MM.1S (cell line): Measurements from ENCODE around the gene RHBDD1.

Experiments used
- DNase-seq: peaks from one replicate; pipeline ENCODE4 v3.0.0-alpha.2; 2015
- H2AFZ ChIP-seq: fragments of 300-600 bp; sonication (generic); 2 replicates; pipeline ENCODE4 v1.6.0; 2016; ENCODE audit warnings: antibody characterized with exemption, low read length
- H3F3A ChIP-seq: fragments of 300-600 bp; sonication (generic); 2 replicates; pipeline ENCODE4 v1.6.1; 2016; ENCODE audit warnings: mild to moderate bottlenecking, antibody characterized with exemption, low read length, moderate library complexity, mixed read lengths; ENCODE audit not compliant: insufficient read depth
- H3K27ac ChIP-seq: fragments of 300-600 bp; sonication (generic); 2 replicates; pipeline ENCODE4 v1.5.1; 2016; ENCODE audit warnings: mild to moderate bottlenecking, low read length
- H3K27me3 ChIP-seq: fragments of 300-600 bp; sonication (generic); replicated peaks from 2 replicates; pipeline ENCODE4 v1.6.0; 2016; ENCODE audit warnings: low read length; ENCODE audit not compliant: insufficient read depth
- H3K36me3 ChIP-seq: fragments of 300-600 bp; sonication (generic); replicated peaks from 2 replicates; pipeline ENCODE4 v1.6.1; 2016; ENCODE audit warnings: mild to moderate bottlenecking, low read length, mixed read lengths; ENCODE audit not compliant: insufficient read depth
- H3K4me1 ChIP-seq: fragments of 300-600 bp; sonication (generic); 2 replicates; pipeline ENCODE4 v1.6.1; 2016; ENCODE audit warnings: low read length, mixed read lengths
- H3K4me2 ChIP-seq: fragments of 300-600 bp; sonication (generic); 2 replicates; pipeline ENCODE4 v1.6.0; 2016; ENCODE audit warnings: low read depth, low read length
- H3K4me3 ChIP-seq: fragments of 300-600 bp; sonication (generic); 2 replicates; pipeline ENCODE4 v1.5.1; 2016; ENCODE audit warnings: low read length, mixed read lengths
- H3K79me2 ChIP-seq: fragments of 300-600 bp; sonication (generic); 2 replicates; pipeline ENCODE4 v1.6.1; 2016; ENCODE audit warnings: mixed run types, low read length, mixed read lengths
- H3K9ac ChIP-seq: fragments of 300-600 bp; sonication (generic); 2 replicates; pipeline ENCODE4 v1.6.1; 2016; ENCODE audit warnings: low read length, mixed read lengths
- H3K9me2 ChIP-seq: fragments of 300-600 bp; sonication (generic); replicated peaks from 2 replicates; pipeline ENCODE4 v1.6.1; 2016; ENCODE audit warnings: mild to moderate bottlenecking, low read length, mixed read lengths; ENCODE audit not compliant: insufficient read depth
- H3K9me3 ChIP-seq: fragments of 300-600 bp; sonication (generic); replicated peaks from 2 replicates; pipeline ENCODE4 v1.6.1; 2016; ENCODE audit warnings: mild to moderate bottlenecking, low read length, mixed read lengths; ENCODE audit not compliant: insufficient read depth
- H4K20me1 ChIP-seq: fragments of 300-600 bp; sonication (generic); 2 replicates; pipeline ENCODE4 v1.6.1; 2016; ENCODE audit warnings: mild to moderate bottlenecking, low read length, moderate library complexity, mixed read lengths; ENCODE audit not compliant: insufficient read depth
- CTCF ChIP-seq: fragments of 300-600 bp; sonication (generic); IDR thresholded peaks from 2 replicates; pipeline ENCODE4 v1.5.1; 2016; ENCODE audit warnings: antibody characterized with exemption, low read length, mixed read lengths
- EZH2 ChIP-seq: fragments of 300-600 bp; sonication (generic); optimal IDR thresholded peaks from 2 replicates; pipeline ENCODE3; 2017; ENCODE audit warnings: low read depth, mild to moderate bottlenecking, antibody characterized with exemption, low read length, mixed read lengths
- EZH2phosphoT487 ChIP-seq: fragments of 300-600 bp; sonication (generic); IDR thresholded peaks from 2 replicates; pipeline ENCODE4 v1.6.1; 2018; ENCODE audit warnings: antibody characterized with exemption, low read length

Gene RHBDD1

GRCh38 chr2:226904592-226904991, 68.7 kb downstream of the RHBDD1 start:
- Histone ChIP-seq H3F3A (peaks cover 35% of the 10 kb centered on the region), H3K9me2 (no peaks in the 10 kb centered on the region), H3K4me2 (peak overlapping the region; percentile 89), H3K4me1 (peaks cover 33% of the 10 kb centered on the region), H3K9ac (no peak overlapping the region), H3K27me3 (no peaks in the 10 kb centered on the region), H3K9me3 (no peaks in the 10 kb centered on the region), H3K4me3 (no peak overlapping the region), H3K27ac (peak overlapping the region; percentile 90; the same call in 1 of the 2 replicates), H2AFZ (no peak overlapping the region), H3K36me3 (no peaks in the 10 kb centered on the region), H4K20me1 (no peaks in the 10 kb centered on the region), H3K79me2 (peaks cover 9% of the 10 kb centered on the region; the same call in 1 of the 2 replicates)
- TF ChIP-seq CTCF (no peak), EZH2phosphoT487 (no peak), EZH2 (no peak)
- no peak for DNase-seq

- Histone ChIP-seq H3K4me2 (peak overlapping the region; percentile 89), H2AFZ (peak overlapping the region; percentile 35), H4K20me1 (no peaks in the 10 kb centered on the region), H3K4me3 (peak overlapping the region; percentile 51), H3K9ac (peak overlapping the region; percentile 48), H3K4me1 (peaks cover 42% of the 10 kb centered on the region), H3K9me2 (no peaks in the 10 kb centered on the region), H3F3A (peaks cover 35% of the 10 kb centered on the region), H3K27ac (peak overlapping the region; percentile 90), H3K79me2 (peaks cover 9% of the 10 kb centered on the region; the same call in 1 of the 2 replicates), H3K9me3 (no peaks in the 10 kb centered on the region), H3K27me3 (no peaks in the 10 kb centered on the region), H3K36me3 (no peaks in the 10 kb centered on the region)
- TF ChIP-seq CTCF (no peak), EZH2phosphoT487 (no peak), EZH2 (no peak)
- DNase-seq: no peak
Observed at GRCh38 chr2:226905718-226906117, 69.9 kb downstream of the RHBDD1 start.

DNA sequence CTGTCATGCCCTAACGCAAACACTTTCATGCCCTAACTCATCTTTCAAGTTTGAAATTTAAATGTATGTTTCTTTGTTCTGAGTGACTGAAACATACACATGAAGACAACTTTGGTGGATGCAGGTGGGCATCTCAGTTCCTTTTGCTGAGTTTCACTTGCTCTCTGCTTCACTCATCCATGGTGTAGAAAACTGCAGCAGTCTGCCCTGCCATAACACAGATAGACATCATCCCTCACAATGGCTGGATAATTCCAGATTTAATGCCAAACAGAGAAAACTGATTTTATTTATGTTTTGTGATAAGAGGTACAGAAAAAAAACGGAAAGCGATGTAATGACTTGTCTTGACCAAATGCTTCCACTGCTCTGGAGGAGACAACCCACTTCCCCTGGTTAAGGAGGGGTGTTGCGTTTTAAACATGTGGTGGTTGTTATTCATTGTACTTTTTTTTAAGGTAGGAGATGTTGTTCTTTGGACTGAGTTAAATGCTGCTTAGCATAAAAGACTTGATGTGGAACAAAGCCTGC, 70.4 kb downstream of the RHBDD1 start:
- Histone ChIP-seq H3K9ac (peak overlapping the region; percentile 48), H3K36me3 (no peaks in the 10 kb centered on the region), H2AFZ (peak overlapping the region; percentile 35), H3K4me3 (peak overlapping the region; percentile 51), H3K4me1 (peaks cover 45% of the 10 kb centered on the region), H3K27me3 (no peaks in the 10 kb centered on the region), H3F3A (peaks cover 35% of the 10 kb centered on the region), H3K4me2 (peak overlapping the region; percentile 89), H4K20me1 (no peaks in the 10 kb centered on the region), H3K9me2 (no peaks in the 10 kb centered on the region), H3K79me2 (peaks cover 13% of the 10 kb centered on the region; the same call in 1 of the 2 replicates), H3K27ac (peak overlapping the region; percentile 90), H3K9me3 (no peaks in the 10 kb centered on the region)
- peak; percentile 72 for DNase-seq
- no peak for TF ChIP-seq EZH2phosphoT487
- TF ChIP-seq CTCF: no peak
- no peak for TF ChIP-seq EZH2
